Central memory CD8-positive, alpha-beta T cell (primary cell): ENCODE results near the gene SULF2.

Experiments used
- ATAC-seq: fragments of 150-1000 bp; cut with Tn5 transposase; replicated peaks from 2 replicates; pipeline ENCODE4 v1.10.0; 2022; ENCODE audit warnings: mild to moderate bottlenecking, moderate FRiP score, moderate number of reproducible peaks; ENCODE audit not compliant: poor library complexity, severe bottlenecking; ENCODE audit errors: extremely low read depth
- DNase-seq, 2 donors: peaks; one replicate each; pipeline ENCODE4 v3.0.0; 2021; ENCODE audit warnings: low spot score in 2 of 2
- H3K27ac Mint-ChIP-seq: one replicate; pipeline ENCODE4 v1.8.0; 2022; ENCODE audit warnings: low read depth, mild to moderate bottlenecking, moderate library complexity, mixed read lengths
- H3K27me3 Mint-ChIP-seq: one replicate; pipeline ENCODE4 v1.8.0; 2022; ENCODE audit warnings: mixed read lengths
- H3K36me3 Mint-ChIP-seq: one replicate; pipeline ENCODE4 v1.8.0; 2022; ENCODE audit warnings: mild to moderate bottlenecking, moderate library complexity, mixed read lengths; ENCODE audit not compliant: insufficient read depth
- H3K4me1 Mint-ChIP-seq: one replicate; pipeline ENCODE4 v1.8.0; 2022; ENCODE audit warnings: mixed read lengths
- H3K4me3 Mint-ChIP-seq: one replicate; pipeline ENCODE4 v1.8.0; 2022; ENCODE audit warnings: mild to moderate bottlenecking, moderate library complexity, mixed read lengths
- H3K9me3 Mint-ChIP-seq: one replicate; pipeline ENCODE4 v1.8.0; 2022; ENCODE audit warnings: mixed read lengths

Gene SULF2

DNA sequence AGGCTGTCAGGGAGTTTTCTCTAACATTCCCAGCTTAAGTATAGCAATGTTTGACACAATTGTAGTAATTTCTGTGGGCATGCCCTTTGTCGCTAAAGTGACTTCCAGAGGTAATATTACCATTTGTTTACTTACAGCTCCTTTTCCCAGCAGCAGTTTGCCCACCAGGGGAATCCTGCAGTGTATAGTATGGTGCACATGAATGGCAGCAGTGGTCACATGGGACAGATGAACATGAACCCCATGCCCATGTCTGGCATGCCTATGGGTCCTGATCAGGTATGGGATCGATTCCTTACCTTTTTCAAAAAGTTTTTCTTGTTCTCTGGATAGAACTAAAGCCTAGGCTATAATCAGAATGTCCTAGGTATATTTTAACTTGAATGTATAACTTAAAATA lies 132.5 kb downstream of the SULF2 start:
- Mint-ChIP-seq H3K4me1 (no peaks in the 10 kb centered on the region), H3K9me3 (no peaks in the 10 kb centered on the region), H3K36me3 (peaks cover 71% of the 10 kb centered on the region), H3K27me3 (no peaks in the 10 kb centered on the region), H3K4me3 (no peak overlapping the region), H3K27ac (no peak overlapping the region)
- ATAC-seq (no peak), DNase-seq (no peak)

DNA sequence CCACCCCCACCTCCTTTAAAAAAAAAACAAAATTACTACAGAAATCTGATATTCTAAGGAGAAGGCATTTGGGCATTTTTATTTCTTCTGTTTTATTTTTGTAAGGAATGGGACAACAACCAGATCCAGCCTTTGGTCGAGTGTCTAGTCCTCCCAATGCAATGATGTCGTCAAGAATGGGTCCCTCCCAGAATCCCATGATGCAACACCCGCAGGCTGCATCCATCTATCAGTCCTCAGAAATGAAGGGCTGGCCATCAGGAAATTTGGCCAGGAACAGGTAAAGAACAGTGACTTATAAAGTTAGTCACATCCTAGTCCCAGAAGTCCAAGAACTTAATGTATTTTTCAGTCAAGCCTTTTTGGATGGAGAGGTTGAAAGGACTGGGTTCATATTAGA lies 133.0 kb downstream of the SULF2 start:
- Mint-ChIP-seq H3K9me3 (no peaks in the 10 kb centered on the region), H3K27me3 (no peaks in the 10 kb centered on the region), H3K4me1 (no peaks in the 10 kb centered on the region), H3K27ac (no peak overlapping the region), H3K36me3 (peaks cover 67% of the 10 kb centered on the region), H3K4me3 (no peak overlapping the region)
- DNase-seq (no peak), ATAC-seq (no peak)

DNA sequence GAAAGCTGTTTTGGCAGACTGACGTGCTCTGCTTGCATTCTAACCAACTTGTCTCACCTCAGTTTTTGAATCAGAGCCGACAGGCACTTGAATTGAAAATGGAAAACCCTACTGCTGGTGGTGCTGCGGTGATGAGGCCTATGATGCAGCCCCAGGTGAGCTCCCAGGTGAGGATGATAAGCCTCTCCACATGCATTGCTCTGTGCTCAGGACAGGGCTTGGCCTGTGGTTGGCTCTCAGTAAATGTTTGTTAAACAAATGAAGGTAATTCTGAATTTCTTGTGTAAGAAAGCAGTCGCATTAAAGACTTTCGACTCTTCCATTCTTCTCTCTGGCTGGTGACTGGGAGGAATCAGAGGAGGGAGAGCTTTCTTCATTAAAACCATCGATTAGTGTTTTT lies 136.3 kb downstream of the SULF2 start:
- H3K27ac Mint-ChIP-seq = no peak overlapping the region
- ATAC-seq (no peak), DNase-seq (no peak)
- peaks cover 75% of the 10 kb centered on the region for H3K36me3 Mint-ChIP-seq
- no peaks in the 10 kb centered on the region for H3K9me3 Mint-ChIP-seq
- H3K4me3 Mint-ChIP-seq = no peak overlapping the region
- H3K27me3 Mint-ChIP-seq = no peaks in the 10 kb centered on the region
- H3K4me1 Mint-ChIP-seq = no peaks in the 10 kb centered on the region

DNA sequence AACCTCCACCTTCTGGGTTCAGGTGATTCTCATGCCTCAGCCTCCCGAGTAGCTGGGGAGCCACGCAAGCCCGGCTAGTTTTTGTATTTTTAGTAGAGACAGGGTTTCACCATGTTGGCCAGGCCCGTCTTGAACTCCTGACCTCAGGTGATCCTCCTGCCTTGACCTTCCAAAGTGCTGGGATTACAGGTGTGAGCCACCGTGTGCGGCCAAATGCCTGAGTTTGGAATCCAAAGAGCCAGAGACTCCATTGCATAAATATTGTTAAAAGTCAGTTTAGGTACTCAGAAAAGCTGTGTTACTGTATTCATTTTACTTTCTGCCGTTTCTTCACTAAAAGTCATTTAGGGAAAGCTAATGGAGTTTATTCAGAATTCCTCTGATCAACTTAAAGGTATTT lies 137.3 kb downstream of the SULF2 start:
- ATAC-seq (no peak), DNase-seq (no peak)
- Mint-ChIP-seq H3K27me3 (no peaks in the 10 kb centered on the region), H3K4me1 (no peaks in the 10 kb centered on the region), H3K4me3 (no peak overlapping the region), H3K9me3 (no peaks in the 10 kb centered on the region), H3K36me3 (peaks cover 77% of the 10 kb centered on the region), H3K27ac (no peak overlapping the region)

DNA sequence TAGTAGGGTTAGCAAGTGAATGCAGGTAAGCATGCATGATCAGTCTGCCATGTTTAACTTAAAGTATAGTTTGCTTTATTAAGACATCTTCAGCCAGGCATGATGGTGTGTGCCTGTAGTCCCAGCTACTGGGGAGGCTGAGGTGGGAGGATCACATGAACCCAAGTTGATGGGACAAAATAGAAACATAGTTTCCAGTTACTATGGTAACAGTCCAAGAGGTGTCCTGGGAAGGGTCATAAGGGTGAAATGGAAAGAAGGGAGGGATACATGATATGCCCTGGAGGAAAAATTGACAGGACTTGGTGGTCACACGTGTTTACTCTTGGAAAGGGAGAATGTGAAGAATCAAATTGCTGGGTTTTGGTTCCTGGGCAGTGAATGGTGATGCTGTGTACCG lies 139.6 kb downstream of the SULF2 start:
- peaks cover 71% of the 10 kb centered on the region for H3K36me3 Mint-ChIP-seq
- no peaks in the 10 kb centered on the region for H3K4me1 Mint-ChIP-seq
- DNase-seq (no peak), ATAC-seq (no peak)
- H3K4me3 Mint-ChIP-seq = no peak overlapping the region
- no peaks in the 10 kb centered on the region for H3K27me3 Mint-ChIP-seq
- H3K27ac Mint-ChIP-seq = no peak overlapping the region
- no peaks in the 10 kb centered on the region for H3K9me3 Mint-ChIP-seq

DNA sequence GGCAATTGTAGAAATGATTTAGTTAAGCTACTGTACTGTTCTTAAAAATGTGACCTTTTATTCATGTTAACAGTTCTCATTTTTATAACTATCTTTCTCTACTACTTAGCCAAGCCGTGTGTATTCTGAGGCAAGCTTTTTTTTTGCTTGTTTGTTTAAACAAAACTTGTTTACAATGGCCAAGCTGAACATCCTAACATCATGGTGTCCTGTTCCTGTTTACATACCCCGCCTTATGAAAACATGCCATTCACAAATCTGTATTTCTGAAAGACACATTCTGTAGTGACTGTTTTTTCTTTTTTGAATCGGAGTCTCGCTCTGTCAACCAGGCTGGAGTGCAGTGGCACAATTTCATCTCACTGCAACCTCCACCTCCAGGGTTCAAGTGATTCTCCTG lies 142.7 kb downstream of the SULF2 start:
- Mint-ChIP-seq H3K27me3 (no peaks in the 10 kb centered on the region), H3K27ac (no peak overlapping the region), H3K4me3 (no peak overlapping the region), H3K9me3 (no peaks in the 10 kb centered on the region), H3K4me1 (no peaks in the 10 kb centered on the region), H3K36me3 (peaks cover 66% of the 10 kb centered on the region)
- DNase-seq (no peak), ATAC-seq (no peak)

DNA sequence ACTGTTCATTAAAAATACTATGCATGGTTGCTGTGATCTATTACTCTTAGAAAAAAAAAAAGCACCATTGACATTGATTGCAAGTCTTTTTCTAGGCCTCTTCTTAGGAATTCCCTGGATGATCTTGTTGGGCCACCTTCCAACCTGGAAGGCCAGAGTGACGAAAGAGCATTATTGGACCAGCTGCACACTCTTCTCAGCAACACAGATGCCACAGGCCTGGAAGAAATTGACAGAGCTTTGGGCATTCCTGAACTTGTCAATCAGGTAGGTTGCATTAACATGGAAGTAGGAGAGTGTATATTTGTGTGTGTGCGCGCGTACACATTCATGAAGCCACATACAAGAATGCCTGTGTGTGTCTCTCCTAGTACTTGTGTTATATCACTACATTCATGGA lies 143.2 kb downstream of the SULF2 start:
- H3K4me3 Mint-ChIP-seq = no peak overlapping the region
- H3K9me3 Mint-ChIP-seq = no peaks in the 10 kb centered on the region
- ATAC-seq (no peak), DNase-seq (no peak)
- no peaks in the 10 kb centered on the region for H3K4me1 Mint-ChIP-seq
- H3K27me3 Mint-ChIP-seq = no peaks in the 10 kb centered on the region
- H3K27ac Mint-ChIP-seq = no peak overlapping the region
- H3K36me3 Mint-ChIP-seq = peaks cover 70% of the 10 kb centered on the region

DNA sequence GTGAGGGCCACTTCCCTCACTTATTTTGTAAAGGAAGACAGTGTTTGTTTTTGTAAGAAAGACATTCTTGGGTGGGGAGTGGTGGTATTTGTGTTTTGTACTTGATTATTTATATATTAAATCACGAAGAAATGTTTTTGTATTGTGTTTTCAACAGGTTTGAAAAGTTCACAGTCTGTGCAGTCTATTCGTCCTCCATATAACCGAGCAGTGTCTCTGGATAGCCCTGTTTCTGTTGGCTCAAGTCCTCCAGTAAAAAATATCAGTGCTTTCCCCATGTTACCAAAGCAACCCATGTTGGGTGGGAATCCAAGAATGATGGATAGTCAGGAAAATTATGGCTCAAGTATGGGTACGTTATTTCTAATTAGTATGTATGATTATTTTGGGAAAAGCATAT lies 146.4 kb downstream of the SULF2 start:
- no peaks in the 10 kb centered on the region for H3K27me3 Mint-ChIP-seq
- H3K9me3 Mint-ChIP-seq = no peaks in the 10 kb centered on the region
- peaks cover 2% of the 10 kb centered on the region for H3K4me1 Mint-ChIP-seq
- H3K27ac Mint-ChIP-seq = peak overlapping the region; percentile 13
- no peak overlapping the region for H3K4me3 Mint-ChIP-seq
- no peak for ATAC-seq
- H3K36me3 Mint-ChIP-seq = peaks cover 66% of the 10 kb centered on the region
- no peak for DNase-seq

DNA sequence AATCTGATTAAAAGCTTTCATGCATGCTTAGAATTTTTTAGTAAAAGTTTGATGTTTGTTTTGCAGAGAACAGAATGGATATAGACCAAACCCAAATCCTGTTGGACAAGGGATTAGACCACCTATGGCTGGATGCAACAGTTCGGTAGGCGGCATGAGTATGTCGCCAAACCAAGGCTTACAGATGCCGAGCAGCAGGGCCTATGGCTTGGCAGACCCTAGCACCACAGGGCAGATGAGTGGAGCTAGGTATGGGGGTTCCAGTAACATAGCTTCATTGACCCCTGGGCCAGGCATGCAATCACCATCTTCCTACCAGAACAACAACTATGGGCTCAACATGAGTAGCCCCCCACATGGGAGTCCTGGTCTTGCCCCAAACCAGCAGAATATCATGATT lies 150.0 kb downstream of the SULF2 start:
- Mint-ChIP-seq H3K27me3 (no peaks in the 10 kb centered on the region), H3K4me1 (peaks cover 4% of the 10 kb centered on the region), H3K36me3 (peaks cover 59% of the 10 kb centered on the region), H3K4me3 (no peak overlapping the region), H3K27ac (peak overlapping the region; percentile 63), H3K9me3 (no peaks in the 10 kb centered on the region)
- DNase-seq (no peak), ATAC-seq (no peak)

DNA sequence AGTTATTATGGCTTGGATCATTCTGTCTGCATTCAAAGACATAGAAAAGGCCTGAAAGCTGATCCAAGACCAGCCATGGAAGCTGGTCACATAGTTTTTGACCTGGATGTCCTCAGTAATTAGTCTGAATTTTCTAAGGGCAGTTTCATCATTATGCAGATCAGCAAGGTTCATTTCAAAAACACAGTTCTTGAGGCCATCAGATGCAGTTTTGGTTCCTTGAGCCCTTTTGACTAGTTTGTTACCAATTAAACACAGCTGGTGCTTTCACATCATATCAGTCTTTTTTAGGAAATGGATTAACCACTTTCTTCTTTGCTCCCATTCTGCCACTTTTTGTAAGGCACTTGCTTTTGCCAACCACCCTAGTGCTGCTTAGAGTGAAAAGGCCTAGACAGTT lies 154.2 kb downstream of the SULF2 start:
- no peak overlapping the region for H3K27ac Mint-ChIP-seq
- H3K36me3 Mint-ChIP-seq = peaks cover 56% of the 10 kb centered on the region
- H3K4me3 Mint-ChIP-seq = no peak overlapping the region

DNA sequence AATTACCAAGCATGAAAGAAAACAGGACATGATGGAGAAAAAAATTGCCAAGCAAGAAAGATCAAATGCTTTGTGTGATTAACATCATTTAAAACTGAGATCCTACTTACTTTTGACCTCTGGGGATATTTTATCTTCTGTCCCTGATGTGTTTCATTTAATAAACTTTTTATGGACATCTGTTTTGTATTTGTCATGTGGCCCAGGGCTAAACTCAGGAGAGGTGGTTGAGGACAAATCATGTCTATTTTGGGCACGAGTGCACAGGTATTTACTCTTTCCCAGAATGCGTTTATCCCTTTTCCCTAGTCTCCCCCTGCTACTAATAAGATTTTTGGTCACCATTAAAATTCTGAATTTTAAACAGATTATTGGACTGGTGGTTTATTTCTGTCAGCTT lies 155.4 kb downstream of the SULF2 start:
- H3K4me1 Mint-ChIP-seq = peaks cover 4% of the 10 kb centered on the region
- H3K9me3 Mint-ChIP-seq = no peaks in the 10 kb centered on the region
- ATAC-seq = no peak
- DNase-seq = no peak
- no peak overlapping the region for H3K4me3 Mint-ChIP-seq
- H3K27me3 Mint-ChIP-seq = no peaks in the 10 kb centered on the region
- no peak overlapping the region for H3K27ac Mint-ChIP-seq
- peaks cover 48% of the 10 kb centered on the region for H3K36me3 Mint-ChIP-seq

More for the DNA sequence above, 154.2 kb downstream of the SULF2 start:
- no peaks in the 10 kb centered on the region for H3K27me3 Mint-ChIP-seq
- ATAC-seq (no peak), DNase-seq (no peak)
- no peaks in the 10 kb centered on the region for H3K9me3 Mint-ChIP-seq
- peaks cover 4% of the 10 kb centered on the region for H3K4me1 Mint-ChIP-seq

DNA sequence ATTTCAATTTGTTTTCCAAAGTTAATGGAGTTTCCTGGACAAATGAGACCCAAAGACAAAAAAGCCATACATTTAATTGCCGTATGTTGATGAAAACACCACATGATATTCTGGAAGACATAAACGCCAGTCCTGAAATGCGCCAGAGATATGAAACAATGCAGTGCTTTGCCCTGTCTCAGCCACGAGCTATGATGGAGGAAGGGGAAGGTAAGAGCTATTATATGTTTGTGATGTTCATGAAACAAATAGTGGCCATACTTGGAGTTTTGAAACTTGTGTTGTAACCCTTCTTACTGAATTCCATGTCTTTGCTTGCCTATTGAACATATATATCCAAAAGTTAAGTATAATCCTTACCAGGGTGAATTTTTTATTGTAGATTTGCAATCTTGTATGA lies 157.7 kb downstream of the SULF2 start:
- H3K27me3 Mint-ChIP-seq = no peaks in the 10 kb centered on the region
- no peak for DNase-seq

DNA sequence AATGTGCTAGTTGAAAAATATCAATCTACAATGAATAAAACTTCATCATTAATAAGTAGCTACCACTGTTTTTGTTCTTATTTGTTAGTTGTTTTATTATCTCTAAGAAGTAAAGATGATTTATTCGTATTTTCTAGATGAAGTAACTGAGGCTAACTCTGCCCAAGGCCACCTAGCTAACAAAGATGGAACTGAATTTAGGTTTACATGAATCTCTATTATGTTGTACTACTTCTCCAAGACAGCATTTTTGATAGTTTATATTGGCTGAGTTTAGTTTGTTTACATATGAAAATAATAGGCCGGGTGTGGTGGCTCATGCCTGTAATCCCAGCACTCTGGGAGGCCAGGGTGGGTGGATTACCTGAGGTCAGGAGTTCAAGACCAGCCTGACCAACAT lies 162.1 kb downstream of the SULF2 start:
- no peak overlapping the region for H3K27ac Mint-ChIP-seq
- no peaks in the 10 kb centered on the region for H3K9me3 Mint-ChIP-seq
- no peaks in the 10 kb centered on the region for H3K27me3 Mint-ChIP-seq
- no peak overlapping the region for H3K4me3 Mint-ChIP-seq
- H3K4me1 Mint-ChIP-seq = peaks cover 11% of the 10 kb centered on the region
- ATAC-seq (no peak), DNase-seq (no peak)
- peaks cover 26% of the 10 kb centered on the region for H3K36me3 Mint-ChIP-seq

More for the DNA sequence above, 157.7 kb downstream of the SULF2 start:
- no peak overlapping the region for H3K27ac Mint-ChIP-seq
- peaks cover under 1% of the 10 kb centered on the region for H3K4me1 Mint-ChIP-seq
- peaks cover 44% of the 10 kb centered on the region for H3K36me3 Mint-ChIP-seq
- ATAC-seq = no peak
- H3K9me3 Mint-ChIP-seq = no peaks in the 10 kb centered on the region
- H3K4me3 Mint-ChIP-seq = no peak overlapping the region

DNA sequence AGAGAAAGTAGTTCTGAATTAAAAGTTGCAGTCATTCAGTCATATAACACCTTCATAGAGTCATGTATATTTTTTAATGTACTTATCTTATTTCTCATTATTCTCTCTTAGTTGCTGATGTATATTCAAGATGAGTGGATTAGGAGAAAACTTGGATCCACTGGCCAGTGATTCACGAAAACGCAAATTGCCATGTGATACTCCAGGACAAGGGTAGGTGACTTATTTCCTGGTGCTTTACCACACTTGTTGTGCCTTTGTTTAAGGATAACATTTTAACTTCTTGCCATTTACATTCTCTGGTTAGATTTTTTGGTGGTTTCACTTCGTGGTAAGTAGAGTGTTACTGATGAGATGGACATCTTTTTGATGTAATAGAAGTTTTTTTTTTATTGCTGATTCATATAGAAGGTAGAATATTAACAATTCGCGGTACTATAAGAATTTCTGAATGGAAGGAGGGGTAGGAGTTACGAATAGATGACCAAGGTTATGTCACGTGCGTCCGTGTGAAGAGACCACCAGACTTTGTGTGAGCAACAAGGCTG lies 163.1 kb downstream of the SULF2 start:
- Mint-ChIP-seq H3K9me3 (no peaks in the 10 kb centered on the region), H3K36me3 (peaks cover 19% of the 10 kb centered on the region), H3K27me3 (no peaks in the 10 kb centered on the region), H3K27ac (peak overlapping the region; percentile 42), H3K4me3 (no peak overlapping the region), H3K4me1 (peaks cover 15% of the 10 kb centered on the region)
- ATAC-seq (no peak), DNase-seq (no peak)
